Fibroblast of villous mesenchyme (primary cell): Measurements from ENCODE around the gene STK32B. TPM values are rescaled to one million over a fixed set of nuclear protein-coding genes. Genes with fewer than 3 reads are reported as not detected.
"Not testable (repeated sequence)": the region's sequence is repeated elsewhere in the genome, so short reads cannot be mapped to it uniquely, and the experiment has no call there.

Experiments used
- DNase-seq: peaks from one replicate; pipeline ENCODE4 v3.0.0-alpha.2; 2010; ENCODE audit warnings: low read depth
- H3K4me3 ChIP-seq: 2 replicates; pipeline ENCODE4 v1.5.1; 2011; ENCODE audit warnings: low read depth, mild to moderate bottlenecking, low read length
- CTCF ChIP-seq: IDR thresholded peaks from 2 replicates; pipeline ENCODE4 v1.5.1; 2012; ENCODE audit warnings: low read depth, mild to moderate bottlenecking, low read length; ENCODE audit not compliant: insufficient read depth
- total RNA-seq: library from RNA; depleted of rRNA; stranded (reverse); fragments of >200 nt; gene quantifications from 2 replicates; pipeline ENCODE4 v1.2.3, GENCODE V29; 2012

STK32B gene
- total RNA-seq, 1 donor, result 2.6 TPM

GRCh38 chr4:5247735-5248134, 196.5 kb downstream of the STK32B start:
- DNase-seq, result no peak
- H3K4me3 ChIP-seq, result no peak overlapping the region
- no peak for TF ChIP-seq CTCF

- H3K4me3 ChIP-seq, result no peak overlapping the region
- TF ChIP-seq CTCF, result no peak
- no peak for DNase-seq
Observed at GRCh38 chr4:5249727-5250126, 198.4 kb downstream of the STK32B start.

- not testable (repeated sequence) for DNase-seq, H3K4me3 ChIP-seq
Observed at GRCh38 chr4:5250536-5250935, 199.3 kb downstream of the STK32B start.

- no peak for DNase-seq
- H3K4me3 ChIP-seq, result no peak overlapping the region
- no peak for TF ChIP-seq CTCF
Observed at GRCh38 chr4:5256421-5256820, 205.1 kb downstream of the STK32B start.

- H3K4me3 ChIP-seq, result no peak overlapping the region
- TF ChIP-seq CTCF, result no peak
- no peak for DNase-seq
Observed at GRCh38 chr4:5257086-5257485, 205.8 kb downstream of the STK32B start.

GRCh38 chr4:5259471-5259870, 208.2 kb downstream of the STK32B start:
- no peak for DNase-seq
- H3K4me3 ChIP-seq, result no peak overlapping the region
- TF ChIP-seq CTCF, result no peak

- no peak for TF ChIP-seq CTCF
- DNase-seq, result no peak
- no peak overlapping the region for H3K4me3 ChIP-seq
Observed at GRCh38 chr4:5260121-5260520, 208.8 kb downstream of the STK32B start.
